WTC11 (cell line): ENCODE measurements around the gene L1CAM. TPM values are rescaled to one million over a fixed set of nuclear protein-coding genes. Genes with fewer than 3 reads are reported as not detected.

ENCODE experiments used
- ATAC-seq: fragments of 200-7000 bp; cut with Tn5 transposase; 2 replicates; pipeline ENCODE4 v1.10.0; 2021; ENCODE audit warnings: mild to moderate bottlenecking, moderate library complexity
- CTCF ChIA-PET: fragments of 300-600 bp; sonication (Branson Sonifier 250); formaldehyde crosslinking; loops from one replicate; lab custom pipeline; 2021; ENCODE audit warnings: antibody characterized with exemption; lab: Charles Lee
- POLR2A ChIA-PET: fragments of 350-600 bp; sonication (Branson Sonifier 250); formaldehyde crosslinking; loops from one replicate; lab custom pipeline; 2021; ENCODE audit warnings: antibody characterized with exemption; lab: Charles Lee
- DNase-seq: peaks from one replicate; pipeline ENCODE4 v3.0.0; 2021; ENCODE audit warnings: low spot score
- H3K27ac Mint-ChIP-seq: 2 replicates; pipeline ENCODE4 v1.8.0; 2021; ENCODE audit warnings: mixed read lengths
- H3K27me3 Mint-ChIP-seq: 2 replicates; pipeline ENCODE4 v1.8.0; 2021; ENCODE audit warnings: low read depth, mild to moderate bottlenecking, moderate library complexity, mixed read lengths
- H3K36me3 Mint-ChIP-seq: 2 replicates; pipeline ENCODE4 v1.8.0; 2021; ENCODE audit warnings: mixed read lengths
- H3K4me1 Mint-ChIP-seq: 2 replicates; pipeline ENCODE4 v1.8.0; 2022; ENCODE audit warnings: mixed read lengths
- H3K4me3 Mint-ChIP-seq: 2 replicates; pipeline ENCODE4 v1.8.0; 2021; ENCODE audit warnings: mild to moderate bottlenecking, moderate library complexity, mixed read lengths
- H3K9me3 Mint-ChIP-seq: 2 replicates; pipeline ENCODE4 v1.8.0; 2021; ENCODE audit warnings: mixed read lengths
- CBFB ChIP-seq: sonication (generic); formaldehyde crosslinking; IDR thresholded peaks from 2 replicates; pipeline ENCODE4 v1.8.1; 2022; ENCODE audit warnings: mild to moderate bottlenecking, low read depth, missing genetic modification reagents
- CREM ChIP-seq: sonication (generic); formaldehyde crosslinking; IDR thresholded peaks from 2 replicates; pipeline ENCODE4 v1.8.1; 2022; ENCODE audit warnings: mild to moderate bottlenecking, missing genetic modification reagents, moderate library complexity
- FOXK1 ChIP-seq: sonication (generic); formaldehyde crosslinking; IDR thresholded peaks from 2 replicates; pipeline ENCODE4 v1.8.0; 2022; ENCODE audit warnings: mild to moderate bottlenecking, moderate library complexity, missing genetic modification reagents
- GTF2I ChIP-seq: fragments of 250-450 bp; sonication (Bioruptor Pico); conservative IDR thresholded peaks from 2 replicates; pipeline ENCODE4 v1.4.0; 2021; ENCODE audit warnings: mild to moderate bottlenecking
- MYBL2 ChIP-seq: sonication (generic); formaldehyde crosslinking; IDR thresholded peaks from 2 replicates; pipeline ENCODE4 v1.8.1; 2023; ENCODE audit warnings: mild to moderate bottlenecking, moderate library complexity, missing genetic modification reagents
- SOX15 ChIP-seq: fragments of 250-450 bp; sonication (Bioruptor Pico); IDR thresholded peaks from 2 replicates; pipeline ENCODE4 v1.9.0; 2021; ENCODE audit warnings: mild to moderate bottlenecking
- TCF7 ChIP-seq: sonication (generic); formaldehyde crosslinking; IDR thresholded peaks from 2 replicates; pipeline ENCODE4 v1.8.0; 2022; ENCODE audit warnings: mild to moderate bottlenecking, low read depth, missing genetic modification reagents, moderate library complexity
- ZNF671 ChIP-seq: fragments of 250-450 bp; sonication (Bioruptor Pico); IDR thresholded peaks from 2 replicates; pipeline ENCODE4 v1.8.0; 2021; ENCODE audit warnings: mild to moderate bottlenecking
- total RNA-seq: library from RNA; stranded (reverse); gene quantifications from 3 replicates; pipeline ENCODE4 v1.2.3, GENCODE V29; 2021
- TF ChIP-seq, protein P1 (sequence below): sonication (generic); formaldehyde crosslinking; IDR thresholded peaks from 2 replicates; pipeline ENCODE4 v1.8.1; 2023; ENCODE audit warnings: mild to moderate bottlenecking, missing genetic modification reagents
- TF ChIP-seq, protein P2 (sequence below): fragments of 250-450 bp; sonication (Bioruptor Pico); IDR thresholded peaks from 2 replicates; pipeline ENCODE4 v2.1.2; 2022; ENCODE audit warnings: mild to moderate bottlenecking, moderate library complexity
- TF ChIP-seq, protein P3 (sequence below): sonication (generic); formaldehyde crosslinking; conservative IDR thresholded peaks from 2 replicates; pipeline ENCODE4 v1.8.1; 2023; ENCODE audit warnings: mild to moderate bottlenecking, low read depth, missing genetic modification reagents, moderate library complexity
- TF ChIP-seq, protein P4 (sequence below): sonication (generic); formaldehyde crosslinking; IDR thresholded peaks from 2 replicates; pipeline ENCODE4 v1.8.0; 2022; ENCODE audit warnings: mild to moderate bottlenecking, missing genetic modification reagents
- TF ChIP-seq, protein P5 (sequence below): sonication (generic); formaldehyde crosslinking; IDR thresholded peaks from 2 replicates; pipeline ENCODE4 v1.8.1; 2022; ENCODE audit warnings: mild to moderate bottlenecking, missing genetic modification reagents, moderate library complexity, borderline replicate concordance
- TF ChIP-seq, protein P6 (sequence below): fragments of 250-450 bp; sonication (Bioruptor Pico); IDR thresholded peaks from 2 replicates; pipeline ENCODE4 v1.8.0; 2021; ENCODE audit warnings: mild to moderate bottlenecking
- TF ChIP-seq, protein P7 (sequence below): sonication (generic); formaldehyde crosslinking; IDR thresholded peaks from 2 replicates; pipeline ENCODE4 v1.8.1; 2022; ENCODE audit warnings: low read depth, missing genetic modification reagents, borderline replicate concordance

Gene L1CAM
- total RNA-seq, 1 experiment from 2014 or later: 40.2 TPM

DNA sequence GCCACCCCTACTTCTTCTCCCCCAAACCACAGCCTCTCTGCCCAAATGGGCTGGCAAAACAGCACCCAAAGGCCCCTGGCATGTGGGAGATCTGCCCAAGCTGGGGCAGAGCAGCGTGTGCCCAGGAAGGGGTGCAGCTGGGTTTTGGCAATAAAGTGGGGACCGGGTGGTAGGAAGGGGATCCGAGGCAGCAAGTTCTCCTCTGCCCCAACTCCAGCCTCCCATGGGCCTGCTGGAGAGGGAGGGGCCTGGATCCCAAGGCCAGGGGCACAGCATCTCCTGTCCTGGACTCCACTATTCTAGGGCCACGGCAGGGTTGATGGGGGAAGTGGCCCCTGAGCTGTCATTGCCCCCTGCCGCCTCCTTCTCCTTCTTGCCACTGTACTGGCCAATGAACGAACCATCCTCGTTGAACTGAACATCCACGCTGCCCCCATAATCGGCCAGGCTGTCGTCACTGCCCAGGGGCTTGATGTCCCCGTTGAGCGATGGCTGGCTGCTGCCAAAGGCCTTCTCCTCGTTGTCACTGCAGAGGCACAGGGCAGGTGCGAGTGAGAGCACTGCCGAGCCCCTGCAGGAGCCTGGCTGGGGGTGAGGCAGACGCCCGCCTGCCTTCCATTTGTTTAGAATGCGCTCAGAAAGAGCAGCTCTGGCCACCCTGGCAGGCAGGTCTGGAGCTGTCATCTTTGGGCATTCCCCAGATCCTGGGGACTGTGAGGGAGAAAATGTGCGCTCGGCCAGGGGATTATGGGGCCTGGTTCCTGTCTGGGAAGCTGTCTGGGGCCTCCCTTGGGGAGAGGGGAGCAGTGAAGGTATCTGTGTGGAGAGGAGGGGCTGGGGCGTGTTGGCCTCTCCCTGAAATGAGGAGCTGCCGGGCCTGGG is 23.4 kb downstream of the L1CAM start:
- ChIA-PET CTCF (interaction anchor here (0.8 kb wide), 2 partner anchors 8 to 85 kb away, joined by 3 to 4 read pairs; no protein-coding TSS in a partner anchor), POLR2A (no interaction called here)
- DNase-seq: no peak

DNA sequence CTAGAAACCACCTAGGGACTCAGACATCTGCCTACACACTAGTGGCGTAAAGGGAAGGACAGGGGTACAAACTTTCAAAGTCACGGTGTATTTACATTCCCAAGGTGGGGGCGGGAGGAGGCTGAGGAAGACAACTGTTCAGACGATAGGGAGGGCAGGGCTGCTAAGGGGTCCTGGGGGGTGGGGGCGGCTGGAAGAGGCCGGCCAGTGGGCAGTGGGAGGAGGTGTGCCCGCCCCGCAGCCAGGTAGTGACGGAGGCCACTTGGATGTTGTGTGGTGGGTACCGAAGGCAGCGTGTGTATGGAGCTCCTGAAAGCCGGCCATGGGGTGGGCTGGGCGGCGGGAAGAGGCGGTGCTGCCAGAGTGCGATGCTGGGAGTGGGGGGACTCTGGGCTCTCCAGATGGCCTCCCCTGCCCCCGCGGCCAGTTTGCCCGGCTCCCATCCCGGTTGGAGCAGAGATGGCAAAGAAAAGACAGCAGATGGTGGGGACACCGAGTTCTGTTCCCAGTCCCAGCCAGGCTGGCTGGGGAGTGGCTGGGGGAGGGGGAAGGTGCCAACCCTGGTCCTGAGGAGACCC is 24.2 kb downstream of the L1CAM start:
- POLR2A ChIA-PET: no interaction called here
- Mint-ChIP-seq H3K27ac (no peak overlapping the region), H3K4me3 (no peak overlapping the region), H3K36me3 (peaks cover 7% of the 10 kb centered on the region), H3K27me3 (peaks cover 1% of the 10 kb centered on the region; the same call in 1 of the 2 replicates)
- TF ChIP-seq, protein P1, sequence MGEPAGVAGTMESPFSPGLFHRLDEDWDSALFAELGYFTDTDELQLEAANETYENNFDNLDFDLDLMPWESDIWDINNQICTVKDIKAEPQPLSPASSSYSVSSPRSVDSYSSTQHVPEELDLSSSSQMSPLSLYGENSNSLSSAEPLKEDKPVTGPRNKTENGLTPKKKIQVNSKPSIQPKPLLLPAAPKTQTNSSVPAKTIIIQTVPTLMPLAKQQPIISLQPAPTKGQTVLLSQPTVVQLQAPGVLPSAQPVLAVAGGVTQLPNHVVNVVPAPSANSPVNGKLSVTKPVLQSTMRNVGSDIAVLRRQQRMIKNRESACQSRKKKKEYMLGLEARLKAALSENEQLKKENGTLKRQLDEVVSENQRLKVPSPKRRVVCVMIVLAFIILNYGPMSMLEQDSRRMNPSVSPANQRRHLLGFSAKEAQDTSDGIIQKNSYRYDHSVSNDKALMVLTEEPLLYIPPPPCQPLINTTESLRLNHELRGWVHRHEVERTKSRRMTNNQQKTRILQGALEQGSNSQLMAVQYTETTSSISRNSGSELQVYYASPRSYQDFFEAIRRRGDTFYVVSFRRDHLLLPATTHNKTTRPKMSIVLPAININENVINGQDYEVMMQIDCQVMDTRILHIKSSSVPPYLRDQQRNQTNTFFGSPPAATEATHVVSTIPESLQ: no peak
- TF ChIP-seq, protein P2, sequence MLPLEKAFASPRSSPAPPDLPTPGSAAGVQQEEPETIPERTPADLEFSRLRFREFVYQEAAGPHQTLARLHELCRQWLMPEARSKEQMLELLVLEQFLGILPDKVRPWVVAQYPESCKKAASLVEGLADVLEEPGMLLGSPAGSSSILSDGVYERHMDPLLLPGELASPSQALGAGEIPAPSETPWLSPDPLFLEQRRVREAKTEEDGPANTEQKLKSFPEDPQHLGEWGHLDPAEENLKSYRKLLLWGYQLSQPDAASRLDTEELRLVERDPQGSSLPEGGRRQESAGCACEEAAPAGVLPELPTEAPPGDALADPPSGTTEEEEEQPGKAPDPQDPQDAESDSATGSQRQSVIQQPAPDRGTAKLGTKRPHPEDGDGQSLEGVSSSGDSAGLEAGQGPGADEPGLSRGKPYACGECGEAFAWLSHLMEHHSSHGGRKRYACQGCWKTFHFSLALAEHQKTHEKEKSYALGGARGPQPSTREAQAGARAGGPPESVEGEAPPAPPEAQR (CRISPR knock-in tag): no peak
- TF ChIP-seq CREM (CRISPR knock-in tag) (no peak), TCF7 (CRISPR knock-in tag) (no peak), GTF2I (CRISPR knock-in tag) (no peak), FOXK1 (no peak), SOX15 (no peak), MYBL2 (no peak), ZNF671 (no peak)
- TF ChIP-seq, protein P3, sequence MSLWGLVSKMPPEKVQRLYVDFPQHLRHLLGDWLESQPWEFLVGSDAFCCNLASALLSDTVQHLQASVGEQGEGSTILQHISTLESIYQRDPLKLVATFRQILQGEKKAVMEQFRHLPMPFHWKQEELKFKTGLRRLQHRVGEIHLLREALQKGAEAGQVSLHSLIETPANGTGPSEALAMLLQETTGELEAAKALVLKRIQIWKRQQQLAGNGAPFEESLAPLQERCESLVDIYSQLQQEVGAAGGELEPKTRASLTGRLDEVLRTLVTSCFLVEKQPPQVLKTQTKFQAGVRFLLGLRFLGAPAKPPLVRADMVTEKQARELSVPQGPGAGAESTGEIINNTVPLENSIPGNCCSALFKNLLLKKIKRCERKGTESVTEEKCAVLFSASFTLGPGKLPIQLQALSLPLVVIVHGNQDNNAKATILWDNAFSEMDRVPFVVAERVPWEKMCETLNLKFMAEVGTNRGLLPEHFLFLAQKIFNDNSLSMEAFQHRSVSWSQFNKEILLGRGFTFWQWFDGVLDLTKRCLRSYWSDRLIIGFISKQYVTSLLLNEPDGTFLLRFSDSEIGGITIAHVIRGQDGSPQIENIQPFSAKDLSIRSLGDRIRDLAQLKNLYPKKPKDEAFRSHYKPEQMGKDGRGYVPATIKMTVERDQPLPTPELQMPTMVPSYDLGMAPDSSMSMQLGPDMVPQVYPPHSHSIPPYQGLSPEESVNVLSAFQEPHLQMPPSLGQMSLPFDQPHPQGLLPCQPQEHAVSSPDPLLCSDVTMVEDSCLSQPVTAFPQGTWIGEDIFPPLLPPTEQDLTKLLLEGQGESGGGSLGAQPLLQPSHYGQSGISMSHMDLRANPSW: no peak
- TF ChIP-seq, protein P4, sequence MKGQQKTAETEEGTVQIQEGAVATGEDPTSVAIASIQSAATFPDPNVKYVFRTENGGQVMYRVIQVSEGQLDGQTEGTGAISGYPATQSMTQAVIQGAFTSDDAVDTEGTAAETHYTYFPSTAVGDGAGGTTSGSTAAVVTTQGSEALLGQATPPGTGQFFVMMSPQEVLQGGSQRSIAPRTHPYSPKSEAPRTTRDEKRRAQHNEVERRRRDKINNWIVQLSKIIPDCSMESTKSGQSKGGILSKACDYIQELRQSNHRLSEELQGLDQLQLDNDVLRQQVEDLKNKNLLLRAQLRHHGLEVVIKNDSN (CRISPR knock-in tag): no peak
- TF ChIP-seq, protein P5, sequence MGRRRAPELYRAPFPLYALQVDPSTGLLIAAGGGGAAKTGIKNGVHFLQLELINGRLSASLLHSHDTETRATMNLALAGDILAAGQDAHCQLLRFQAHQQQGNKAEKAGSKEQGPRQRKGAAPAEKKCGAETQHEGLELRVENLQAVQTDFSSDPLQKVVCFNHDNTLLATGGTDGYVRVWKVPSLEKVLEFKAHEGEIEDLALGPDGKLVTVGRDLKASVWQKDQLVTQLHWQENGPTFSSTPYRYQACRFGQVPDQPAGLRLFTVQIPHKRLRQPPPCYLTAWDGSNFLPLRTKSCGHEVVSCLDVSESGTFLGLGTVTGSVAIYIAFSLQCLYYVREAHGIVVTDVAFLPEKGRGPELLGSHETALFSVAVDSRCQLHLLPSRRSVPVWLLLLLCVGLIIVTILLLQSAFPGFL: no peak
- TF ChIP-seq, all 79 proteins: peak for 0
- Mint-ChIP-seq H3K4me1 (peaks cover 31% of the 10 kb centered on the region), H3K9me3 (no peaks in the 10 kb centered on the region)
- no peak for ATAC-seq
- DNase-seq: no peak
- CTCF ChIA-PET: no interaction called here

More for the DNA sequence above, 23.4 kb downstream of the L1CAM start:
- Mint-ChIP-seq H3K9me3 (no peaks in the 10 kb centered on the region), H3K4me3 (no peak overlapping the region), H3K36me3 (peaks cover 7% of the 10 kb centered on the region), H3K4me1 (peaks cover 27% of the 10 kb centered on the region), H3K27me3 (no peaks in the 10 kb centered on the region; the same call in 1 of the 2 replicates), H3K27ac (no peak overlapping the region; the same call in 1 of the 2 replicates)
- ATAC-seq: peak; percentile 15; the same call in 1 of the 2 replicates
- TF ChIP-seq, protein P6, sequence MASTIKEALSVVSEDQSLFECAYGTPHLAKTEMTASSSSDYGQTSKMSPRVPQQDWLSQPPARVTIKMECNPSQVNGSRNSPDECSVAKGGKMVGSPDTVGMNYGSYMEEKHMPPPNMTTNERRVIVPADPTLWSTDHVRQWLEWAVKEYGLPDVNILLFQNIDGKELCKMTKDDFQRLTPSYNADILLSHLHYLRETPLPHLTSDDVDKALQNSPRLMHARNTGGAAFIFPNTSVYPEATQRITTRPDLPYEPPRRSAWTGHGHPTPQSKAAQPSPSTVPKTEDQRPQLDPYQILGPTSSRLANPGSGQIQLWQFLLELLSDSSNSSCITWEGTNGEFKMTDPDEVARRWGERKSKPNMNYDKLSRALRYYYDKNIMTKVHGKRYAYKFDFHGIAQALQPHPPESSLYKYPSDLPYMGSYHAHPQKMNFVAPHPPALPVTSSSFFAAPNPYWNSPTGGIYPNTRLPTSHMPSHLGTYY (CRISPR knock-in tag): no peak
- TF ChIP-seq TCF7 (CRISPR knock-in tag): no peak
- TF ChIP-seq CBFB (CRISPR knock-in tag): no peak
- TF ChIP-seq, protein P7, sequence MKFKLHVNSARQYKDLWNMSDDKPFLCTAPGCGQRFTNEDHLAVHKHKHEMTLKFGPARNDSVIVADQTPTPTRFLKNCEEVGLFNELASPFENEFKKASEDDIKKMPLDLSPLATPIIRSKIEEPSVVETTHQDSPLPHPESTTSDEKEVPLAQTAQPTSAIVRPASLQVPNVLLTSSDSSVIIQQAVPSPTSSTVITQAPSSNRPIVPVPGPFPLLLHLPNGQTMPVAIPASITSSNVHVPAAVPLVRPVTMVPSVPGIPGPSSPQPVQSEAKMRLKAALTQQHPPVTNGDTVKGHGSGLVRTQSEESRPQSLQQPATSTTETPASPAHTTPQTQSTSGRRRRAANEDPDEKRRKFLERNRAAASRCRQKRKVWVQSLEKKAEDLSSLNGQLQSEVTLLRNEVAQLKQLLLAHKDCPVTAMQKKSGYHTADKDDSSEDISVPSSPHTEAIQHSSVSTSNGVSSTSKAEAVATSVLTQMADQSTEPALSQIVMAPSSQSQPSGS: no peak
